Kidney glomerular epithelial cell (primary cell): ENCODE results near the gene CD302.
"Not testable (repeated sequence)": the region's sequence is repeated elsewhere in the genome, so short reads cannot be mapped to it uniquely, and the experiment has no call there.

Source experiments
- DNase-seq: peaks from one replicate; lab custom pipeline; 2025; lab: John Stamatoyannopoulos, UW

The CD302 gene

GRCh38 chr2:159793326-159793725, 4.7 kb downstream of the CD302 start:
- DNase-seq = no peak

DNA sequence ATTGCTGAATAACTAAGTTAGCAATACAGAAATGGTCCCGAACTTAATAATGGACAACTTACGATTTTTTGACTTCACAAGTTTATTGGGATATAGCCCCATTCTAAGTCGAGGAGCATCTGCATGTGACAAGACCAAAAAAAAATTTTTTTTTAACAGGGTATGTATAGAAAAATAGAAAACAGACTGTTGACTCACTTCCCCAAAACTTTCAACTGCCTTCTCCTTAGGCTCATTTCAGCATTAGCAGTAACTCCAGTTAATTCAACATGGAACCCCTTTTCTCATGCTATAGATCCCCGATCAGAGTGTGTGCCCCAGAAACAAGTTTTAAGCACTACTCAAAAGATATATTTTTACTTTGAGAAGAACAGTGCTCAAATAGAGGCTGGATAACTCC, 5.4 kb downstream of the CD302 start:
- DNase-seq = no peak

- DNase-seq = no peak
Observed at GRCh38 chr2:159792036-159792435, 6.0 kb downstream of the CD302 start.

- no peak for DNase-seq
Observed at GRCh38 chr2:159790323-159790722, 7.7 kb downstream of the CD302 start.

DNA sequence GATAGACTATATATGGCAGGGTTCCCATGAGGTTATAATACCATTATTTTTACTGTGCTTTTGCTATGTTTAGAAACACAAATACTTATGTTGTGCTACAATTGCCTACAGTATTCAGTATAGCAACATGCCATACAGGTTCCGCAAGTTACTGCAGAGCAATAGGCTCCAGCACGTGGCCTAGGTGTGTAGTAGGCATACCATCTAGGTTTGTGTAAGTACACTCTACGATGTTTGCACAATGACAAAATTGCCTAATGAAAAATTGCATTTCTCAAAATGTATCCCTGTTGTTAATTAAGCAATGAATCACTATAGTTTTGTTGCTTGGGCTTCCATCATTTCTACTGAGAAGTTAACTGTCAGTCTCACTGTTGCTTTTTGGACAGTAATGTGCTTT, 9.8 kb downstream of the CD302 start:
- no peak for DNase-seq

DNA sequence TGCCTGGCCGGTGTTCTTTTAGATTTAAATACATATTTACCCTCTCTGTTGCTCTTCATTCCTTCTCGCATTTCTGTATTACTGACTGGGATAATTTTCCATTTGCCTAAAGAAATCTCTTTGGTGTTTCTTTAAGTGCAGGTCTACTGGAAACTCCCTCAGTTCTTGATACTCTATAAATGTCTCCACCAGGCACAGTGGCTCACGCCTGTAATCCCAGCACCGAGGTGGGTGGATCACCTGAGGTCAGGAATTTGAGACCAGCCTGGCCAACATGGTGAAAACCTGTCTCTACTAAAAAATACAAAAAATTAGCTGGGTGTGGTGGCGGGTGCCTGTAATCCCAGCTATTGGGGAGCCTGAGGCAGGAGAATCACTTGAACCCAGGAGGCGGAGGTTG, 10.4 kb downstream of the CD302 start:
- DNase-seq = not testable (repeated sequence)

DNA sequence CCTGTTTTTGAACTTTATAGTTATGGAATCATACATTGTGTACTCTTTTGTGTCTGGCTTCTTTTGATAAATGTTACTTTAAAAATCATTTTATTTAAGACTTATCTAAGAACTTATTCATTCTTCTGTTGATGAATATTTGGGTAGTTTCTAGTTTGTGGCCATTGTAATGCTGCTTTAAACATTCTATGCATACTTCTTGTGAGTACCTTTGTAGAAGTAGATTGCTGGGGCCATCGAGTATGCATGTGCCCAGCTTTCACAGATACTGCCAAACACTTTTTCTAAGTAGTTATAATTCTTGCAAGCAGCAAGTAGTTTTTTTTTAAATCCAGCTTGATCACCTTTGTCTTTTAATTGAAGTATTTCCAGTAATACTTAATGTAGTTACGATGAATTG, 11.1 kb downstream of the CD302 start:
- no peak for DNase-seq

- no peak for DNase-seq
Observed at GRCh38 chr2:159785195-159785594, 12.8 kb downstream of the CD302 start.

DNA sequence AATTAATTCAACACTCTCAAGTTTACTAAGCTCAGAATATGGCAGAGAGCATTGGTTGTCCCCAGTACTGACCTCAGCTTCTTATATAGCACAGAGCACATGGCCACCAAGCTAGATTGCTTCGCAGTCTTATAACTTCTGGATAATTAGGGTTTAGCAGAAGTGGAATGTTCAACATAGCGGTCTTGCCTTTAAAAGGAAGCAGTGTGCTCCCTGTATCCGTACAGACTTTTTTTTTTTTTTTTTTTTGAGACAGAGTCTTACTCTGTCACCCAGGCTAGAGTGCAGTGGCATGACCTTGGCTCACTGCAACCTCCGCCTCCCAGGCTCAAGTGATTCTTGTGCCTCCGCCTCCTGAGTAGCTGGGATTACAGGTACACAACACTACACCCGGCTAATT, 13.3 kb downstream of the CD302 start:
- not testable (repeated sequence) for DNase-seq

DNA sequence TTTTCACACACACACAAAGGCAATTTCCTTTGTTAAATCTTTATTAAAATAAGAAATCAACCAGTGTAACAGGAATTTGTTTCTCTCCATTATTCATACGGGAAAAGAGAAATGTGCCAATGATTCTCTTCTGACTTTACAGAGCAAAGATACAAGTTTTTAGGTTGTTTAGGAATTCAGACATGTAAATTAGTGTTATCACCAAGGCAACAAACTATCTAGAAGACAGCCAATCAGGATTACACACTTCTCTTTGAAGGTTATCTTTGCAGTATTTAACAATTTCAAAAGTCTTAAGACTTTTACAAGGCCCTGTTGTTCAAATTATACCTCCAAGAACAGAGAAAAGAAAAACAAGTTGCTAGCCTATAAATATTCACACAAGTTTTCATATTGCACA, 14.5 kb downstream of the CD302 start:
- DNase-seq = no peak

- DNase-seq = no peak
Observed at GRCh38 chr2:159776321-159776720, 21.7 kb downstream of the CD302 start.

DNA sequence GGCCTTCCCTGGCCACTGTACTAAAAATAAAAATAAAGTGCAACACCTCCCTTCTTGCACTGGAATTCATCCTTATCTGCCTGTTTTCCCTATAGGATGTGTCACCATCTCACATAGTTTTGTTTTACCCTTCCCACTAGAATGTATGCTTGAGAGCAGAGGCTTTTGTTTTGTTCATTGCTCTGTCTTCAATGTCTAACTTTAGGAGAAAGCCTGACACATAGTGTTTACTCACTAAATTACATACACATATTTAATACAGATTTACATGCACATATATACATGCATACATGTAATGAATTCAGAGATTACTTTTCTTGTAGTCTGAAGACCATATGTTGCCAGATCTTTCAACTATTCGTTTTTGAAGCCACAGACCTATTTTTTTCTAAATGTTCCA, 23.0 kb downstream of the CD302 start:
- no peak for DNase-seq

GRCh38 chr2:159774370-159774990, 23.5 kb downstream of the CD302 start:
- DNase-seq = no peak

- no peak for DNase-seq
Observed at GRCh38 chr2:159773886-159774285, 24.1 kb downstream of the CD302 start.

DNA sequence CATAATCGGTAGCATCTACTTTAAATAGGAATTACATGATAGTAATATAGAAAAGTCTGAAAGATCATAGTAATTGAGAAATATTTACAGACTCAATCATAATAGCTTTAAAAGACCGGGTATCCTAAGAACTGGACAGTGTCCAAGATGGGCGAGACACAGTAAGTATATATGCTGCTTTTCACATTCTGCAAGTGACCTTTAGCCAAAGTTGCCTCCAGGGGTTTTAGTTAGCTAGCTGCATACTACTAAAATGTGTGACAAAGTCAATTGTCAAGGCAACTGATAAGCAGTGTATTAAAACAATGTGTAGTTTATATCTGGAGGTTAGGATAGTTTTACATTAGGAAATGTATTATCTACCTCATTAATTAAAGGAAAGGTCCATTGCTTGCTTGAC, 24.6 kb downstream of the CD302 start:
- no peak for DNase-seq

- no peak for DNase-seq
Observed at GRCh38 chr2:159769147-159769546, 28.9 kb downstream of the CD302 start.

DNA sequence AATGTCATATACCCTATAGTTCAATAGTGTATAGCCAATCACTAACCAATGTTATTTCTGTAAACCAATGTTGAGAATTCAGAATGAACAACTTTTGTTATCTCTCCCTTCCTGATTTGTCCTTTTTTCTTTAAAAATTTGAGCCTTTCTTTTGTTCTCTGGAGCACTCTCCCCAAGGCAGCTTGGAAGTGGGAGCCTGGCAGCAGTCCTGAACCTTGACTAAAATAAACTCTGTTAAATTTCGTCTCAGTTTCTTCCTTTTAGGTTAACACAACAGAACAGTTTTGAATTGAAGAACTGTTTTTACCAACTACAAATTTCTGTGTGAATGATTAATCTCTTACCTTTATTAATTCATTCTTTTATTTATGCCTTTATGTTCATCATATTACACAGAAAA, 35.9 kb downstream of the CD302 start:
- no peak for DNase-seq

GRCh38 chr2:159760326-159760725, 37.7 kb downstream of the CD302 start:
- DNase-seq = no peak

- no peak for DNase-seq
Observed at GRCh38 chr2:159759577-159759976, 38.4 kb downstream of the CD302 start.

GRCh38 chr2:159758686-159759085, 39.3 kb downstream of the CD302 start:
- DNase-seq = no peak

DNA sequence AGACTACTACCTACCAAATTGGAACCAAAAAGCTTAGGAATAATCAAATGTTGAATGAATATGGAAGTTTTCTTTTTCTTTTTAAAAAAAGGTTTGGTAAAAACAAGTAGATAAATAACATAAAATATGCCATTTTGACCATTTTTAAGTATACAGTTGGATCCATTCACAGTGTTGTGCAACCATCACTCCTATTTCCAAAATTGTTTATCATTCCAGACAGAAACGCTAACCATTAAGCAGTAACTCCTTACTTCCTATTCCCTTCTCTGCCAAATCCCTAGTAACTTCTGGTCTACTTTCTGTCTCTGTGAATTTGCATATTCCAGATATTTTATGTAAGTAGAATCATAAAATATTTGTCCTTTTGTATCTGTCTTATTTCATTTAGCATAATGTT, 39.8 kb downstream of the CD302 start:
- no peak for DNase-seq

- peak; percentile 67 for DNase-seq
Observed at GRCh38 chr2:159755788-159756187, 42.2 kb downstream of the CD302 start.

DNA sequence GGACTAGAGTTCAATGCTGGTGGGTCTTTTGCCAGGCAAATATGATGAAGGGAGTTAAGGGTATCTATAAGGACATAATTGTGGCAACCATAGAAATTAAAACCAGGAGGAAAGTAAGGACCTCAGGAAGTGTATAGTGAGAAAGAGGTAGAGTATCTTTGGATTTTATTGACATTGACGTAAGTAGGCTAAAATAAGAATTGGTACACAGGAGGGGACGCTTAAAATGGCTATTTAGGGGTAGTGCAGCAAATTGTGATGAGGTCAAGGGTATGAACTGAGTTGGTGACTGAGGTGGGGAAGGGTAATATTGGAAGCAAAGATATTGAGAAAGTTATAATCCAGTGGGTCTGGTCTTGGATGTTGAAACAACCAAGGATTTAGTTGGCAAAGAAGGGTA, 43.0 kb downstream of the CD302 start:
- DNase-seq = no peak

DNA sequence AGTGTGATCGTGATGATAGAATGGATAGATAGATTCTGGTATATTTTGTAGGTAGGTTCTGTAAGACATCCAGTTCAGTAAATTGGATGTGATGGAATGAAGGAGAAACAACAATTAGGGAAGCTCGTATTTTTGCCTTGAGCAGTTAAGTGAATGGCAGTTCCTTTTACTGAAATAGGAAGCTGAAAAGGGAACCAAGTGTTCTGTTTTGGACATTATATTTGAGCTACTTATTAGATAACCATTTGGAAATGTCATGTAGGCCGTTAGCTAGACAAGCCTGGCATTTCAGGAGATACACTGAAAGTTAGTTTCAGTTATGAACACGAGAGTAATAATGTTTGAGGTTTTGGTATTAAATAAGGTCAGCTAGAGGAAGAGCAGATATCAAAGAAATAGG, 44.2 kb downstream of the CD302 start:
- no peak for DNase-seq

DNA sequence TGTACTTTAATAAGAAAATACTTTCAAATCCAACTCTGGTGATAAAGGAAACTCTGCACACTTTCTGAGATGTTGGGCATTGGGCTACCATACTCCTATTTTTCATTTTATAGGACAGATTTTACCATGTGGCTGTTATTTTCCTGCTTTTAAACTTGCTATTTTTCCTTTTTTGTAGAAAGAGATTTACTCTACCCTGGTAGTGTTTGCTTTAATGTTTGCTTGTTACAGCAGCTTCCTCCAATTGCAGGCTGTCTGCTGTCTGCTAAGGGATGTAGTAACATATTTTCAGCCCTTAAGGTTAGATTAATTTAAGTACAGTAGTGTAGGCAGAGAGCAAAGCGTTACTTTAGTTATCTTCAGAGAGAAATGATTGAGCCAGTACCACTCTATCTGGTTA, 47.1 kb downstream of the CD302 start:
- DNase-seq = no peak
